Body of pancreas (tissue), 4 donors: ENCODE data around the gene TPO. TPM values are rescaled to one million over a fixed set of nuclear protein-coding genes. Genes with fewer than 3 reads are reported as not detected.

Experiments
- ATAC-seq: fragments of 150-250 bp; one replicate; pipeline ENCODE4 v1.9.1; 2016
- DNase-seq, 4 donors: peaks; one replicate each; pipeline ENCODE4 v3.0.0-alpha.2; 2019
- H3K27ac ChIP-seq, 4 donors: fragments of 200-600 bp; sonication (generic); 1 replicate in 3 of 4; 2 replicates in 1 of 4; pipeline versions ENCODE4 v1.5.1 to v1.6.1; 2016 to 2019; ENCODE audit warnings: mild to moderate bottlenecking in 1 of 4, mixed read lengths in 1 of 4, moderate library complexity in 1 of 4
- H3K27me3 ChIP-seq, 2 donors: fragments of 200-600 bp; sonication (generic); one replicate each; pipeline ENCODE4 v1.6.0; 2016; ENCODE audit warnings: mild to moderate bottlenecking in 1 of 2
- H3K36me3 ChIP-seq, 2 donors: fragments of 200-600 bp; sonication (generic); replicated peaks in 1 of 2; 2 replicates each; pipeline ENCODE4 v1.5.1; 2016; ENCODE audit warnings: low read depth in 2 of 2; ENCODE audit not compliant: insufficient read depth in 1 of 2
- H3K4me1 ChIP-seq: fragments of 200-600 bp; sonication (generic); one replicate; pipeline ENCODE4 v1.6.0; 2016
- H3K4me3 ChIP-seq, 2 donors: fragments of 200-600 bp; sonication (generic); 1 replicate in 1 of 2; 2 replicates in 1 of 2; pipeline ENCODE4 v1.5.1; 2016 to 2019
- H3K9me3 ChIP-seq, 3 donors: fragments of 200-600 bp; sonication (generic); 1 replicate in 2 of 3; 2 replicates in 1 of 3; pipeline ENCODE4 v1.5.1; 2016
- POLR2A ChIP-seq, 3 donors: fragments of 450-650 bp; IDR thresholded peaks; one replicate each; pipeline ENCODE4 v1.6.1; 2016; ENCODE audit warnings: antibody characterized with exemption in 3 of 3, mild to moderate bottlenecking in 2 of 3
- WGBS, 2 donors: methylation state at CpG; one replicate each; pipeline ENCODE4 v1.1.5; 2017; 5-methylcytosine and 5-hydroxymethylcytosine counted together
- intact Hi-C: fragments of 100-400 bp; cut with DNase I; formaldehyde crosslinking; loops from one replicate; pipeline ENCODE4 v1.15.1; 2023
- total RNA-seq, 2 donors: library from RNA; depleted of rRNA; stranded (reverse); fragments of >200 nt; gene quantifications; one replicate each; pipeline ENCODE4 v1.1.0, GENCODE V29; 2016
- TF ChIP-seq, protein P1 (sequence below), 7 experiments: fragments of 450-650 bp in 4 of 7; fragments of 200-600 bp in 3 of 7; sonication (generic) in 3 of 7; IDR thresholded peaks; one replicate each; pipeline ENCODE4 v1.5.1; 2016 to 2019; ENCODE audit warnings: antibody characterized with exemption in 7 of 7

The TPO gene
- total RNA-seq, 2 donors from 2014 or later, result 1.0 to 4.3 TPM

DNA sequence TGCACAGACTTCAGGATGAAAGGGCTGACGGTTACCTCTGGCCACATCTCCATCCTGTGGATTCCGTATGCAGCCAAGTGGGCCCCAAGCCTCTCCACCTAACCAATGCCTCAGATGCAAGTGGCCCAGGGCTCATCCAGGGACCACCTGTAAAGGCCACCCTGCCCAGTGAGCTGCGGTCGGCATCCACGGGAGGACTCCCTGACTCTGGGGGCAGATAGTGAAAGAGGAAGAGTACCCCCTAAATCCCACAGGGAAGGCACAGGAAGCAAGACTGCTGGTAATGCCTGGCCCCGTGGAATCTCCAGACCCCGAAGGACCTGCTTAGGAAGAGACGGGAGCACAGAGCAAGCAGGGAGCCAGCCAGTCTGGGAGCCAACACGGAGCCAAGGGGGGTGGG is 11.2 kb upstream of the TPO start:
- intact Hi-C loops, result no loop called here
- 79 to 91% methylated on average over 5 to 8 of the region's 9 CpGs for WGBS, 2 donors

DNA sequence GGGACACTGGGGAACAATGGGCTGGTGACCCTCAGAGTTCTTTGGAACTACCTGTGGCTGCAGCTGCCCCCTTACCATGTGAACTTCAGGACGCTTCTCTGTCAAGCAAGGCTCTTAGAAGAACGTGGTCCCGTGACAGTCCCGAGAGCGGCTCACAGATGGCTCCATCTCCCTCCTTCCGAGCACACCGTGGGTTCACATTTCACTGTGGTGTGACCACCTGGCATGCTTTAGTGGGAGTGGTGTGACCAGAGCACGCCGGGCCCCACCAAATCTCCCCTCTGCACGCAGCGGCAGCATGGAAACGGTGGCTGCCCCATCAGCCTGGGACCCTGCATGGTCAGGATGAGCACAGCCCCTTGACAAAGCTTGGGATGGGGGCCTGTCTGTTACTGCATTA is 9.7 kb upstream of the TPO start:
- DNase-seq (no peak), ATAC-seq (no peak)
- H3K4me3 ChIP-seq, result no peak overlapping the region
- no peaks in the 10 kb centered on the region for H3K4me1 ChIP-seq
- no peak overlapping the region for H3K27ac ChIP-seq
- 88 to 91% methylated on average over 7 to 12 of the region's 12 CpGs for WGBS, 2 donors
- no peaks in the 10 kb centered on the region for H3K27me3 ChIP-seq
- TF ChIP-seq, protein P1, sequence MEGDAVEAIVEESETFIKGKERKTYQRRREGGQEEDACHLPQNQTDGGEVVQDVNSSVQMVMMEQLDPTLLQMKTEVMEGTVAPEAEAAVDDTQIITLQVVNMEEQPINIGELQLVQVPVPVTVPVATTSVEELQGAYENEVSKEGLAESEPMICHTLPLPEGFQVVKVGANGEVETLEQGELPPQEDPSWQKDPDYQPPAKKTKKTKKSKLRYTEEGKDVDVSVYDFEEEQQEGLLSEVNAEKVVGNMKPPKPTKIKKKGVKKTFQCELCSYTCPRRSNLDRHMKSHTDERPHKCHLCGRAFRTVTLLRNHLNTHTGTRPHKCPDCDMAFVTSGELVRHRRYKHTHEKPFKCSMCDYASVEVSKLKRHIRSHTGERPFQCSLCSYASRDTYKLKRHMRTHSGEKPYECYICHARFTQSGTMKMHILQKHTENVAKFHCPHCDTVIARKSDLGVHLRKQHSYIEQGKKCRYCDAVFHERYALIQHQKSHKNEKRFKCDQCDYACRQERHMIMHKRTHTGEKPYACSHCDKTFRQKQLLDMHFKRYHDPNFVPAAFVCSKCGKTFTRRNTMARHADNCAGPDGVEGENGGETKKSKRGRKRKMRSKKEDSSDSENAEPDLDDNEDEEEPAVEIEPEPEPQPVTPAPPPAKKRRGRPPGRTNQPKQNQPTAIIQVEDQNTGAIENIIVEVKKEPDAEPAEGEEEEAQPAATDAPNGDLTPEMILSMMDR (IDR thresholded peaks at IDR 0.05), result no peak
- TF ChIP-seq POLR2A (IDR thresholded peaks at IDR 0.05), result no peak
- H3K36me3 ChIP-seq, result no peaks in the 10 kb centered on the region
- no peaks in the 10 kb centered on the region for H3K9me3 ChIP-seq
- intact Hi-C loops, result no loop called here

More for the DNA sequence above, 11.2 kb upstream of the TPO start:
- no peaks in the 10 kb centered on the region for H3K9me3 ChIP-seq
- DNase-seq (no peak), ATAC-seq (no peak)
- no peaks in the 10 kb centered on the region for H3K4me1 ChIP-seq
- no peak overlapping the region for H3K4me3 ChIP-seq
- TF ChIP-seq POLR2A (IDR thresholded peaks at IDR 0.05), result no peak
- H3K36me3 ChIP-seq, result no peaks in the 10 kb centered on the region
- H3K27me3 ChIP-seq, result no peaks in the 10 kb centered on the region
- H3K27ac ChIP-seq, result no peak overlapping the region

DNA sequence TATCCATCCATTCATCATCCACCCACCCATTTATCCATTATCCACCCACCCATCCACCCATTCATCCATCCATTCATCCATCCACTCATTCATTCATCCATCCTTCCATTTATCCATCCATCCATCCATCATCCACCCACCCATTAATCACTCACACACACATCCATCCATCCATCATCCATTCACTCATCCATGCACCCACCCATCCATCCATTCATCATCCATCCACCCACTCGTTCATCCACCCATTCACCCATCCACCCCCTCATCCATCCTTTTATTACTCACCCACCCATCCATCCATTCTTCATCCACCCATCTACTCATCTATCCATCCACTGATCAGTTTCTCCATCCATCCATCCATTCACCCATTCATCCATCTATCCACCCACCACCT is 8.1 kb upstream of the TPO start:
- Histone ChIP-seq H3K9me3 (no peaks in the 10 kb centered on the region), H3K4me1 (no peaks in the 10 kb centered on the region), H3K36me3 (no peaks in the 10 kb centered on the region), H3K4me3 (no peak overlapping the region), H3K27me3 (no peaks in the 10 kb centered on the region), H3K27ac (no peak overlapping the region)
- WGBS, 2 donors, result 57 to 67% methylated on average over 1 of the region's 1 CpG
- ATAC-seq (no peak), DNase-seq (no peak)
- TF ChIP-seq, protein P1 (IDR thresholded peaks at IDR 0.05), result no peak
- TF ChIP-seq POLR2A (IDR thresholded peaks at IDR 0.05), result no peak
- intact Hi-C loops, result no loop called here

GRCh38 chr2:1405967-1406366 is 7.3 kb upstream of the TPO start:
- Histone ChIP-seq H3K27me3 (no peaks in the 10 kb centered on the region), H3K4me3 (no peak overlapping the region), H3K27ac (no peak overlapping the region), H3K4me1 (no peaks in the 10 kb centered on the region), H3K9me3 (no peaks in the 10 kb centered on the region), H3K36me3 (no peaks in the 10 kb centered on the region)
- ATAC-seq (no peak), DNase-seq (no peak)
- TF ChIP-seq, protein P1 (IDR thresholded peaks at IDR 0.05), result no peak
- TF ChIP-seq POLR2A (IDR thresholded peaks at IDR 0.05), result no peak
- intact Hi-C loops, result no loop called here
- 47% methylated on average over 3 of the region's 3 CpGs for WGBS, 2 donors

DNA sequence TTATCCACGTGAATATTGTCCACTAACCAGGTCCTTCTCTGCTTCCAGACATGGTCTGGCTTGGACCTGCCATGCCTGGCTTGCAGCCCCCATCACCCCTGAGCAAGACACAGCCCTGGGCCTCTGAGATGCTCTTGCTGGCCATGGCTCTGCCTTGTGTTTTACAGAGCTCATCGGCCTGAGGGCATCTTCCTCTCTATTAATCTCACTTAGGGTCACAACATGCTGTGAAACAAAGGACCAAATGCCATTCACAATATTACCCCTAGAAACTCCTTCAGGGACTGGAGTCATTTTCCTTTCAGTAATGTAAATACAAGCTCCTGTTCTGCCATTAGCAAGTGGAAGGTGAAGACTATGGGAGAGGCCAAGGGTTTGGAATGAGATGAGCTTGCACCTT is 6.8 kb upstream of the TPO start:
- Histone ChIP-seq H3K4me3 (no peak overlapping the region), H3K9me3 (no peaks in the 10 kb centered on the region), H3K27me3 (no peaks in the 10 kb centered on the region), H3K36me3 (no peaks in the 10 kb centered on the region), H3K27ac (no peak overlapping the region), H3K4me1 (no peaks in the 10 kb centered on the region)
- no peak for DNase-seq
- no peak for ATAC-seq
- intact Hi-C loops, result no loop called here
- 77 to 85% methylated on average over 2 of the region's 2 CpGs for WGBS, 2 donors
- no peak for TF ChIP-seq POLR2A (IDR thresholded peaks at IDR 0.05)
- TF ChIP-seq, protein P1 (IDR thresholded peaks at IDR 0.05), result no peak
